HG03060 (cell line): ENCODE data around the gene KAT6B.

Experiments used
- ATAC-seq: cut with Tn5 transposase; IDR thresholded peaks from one replicate; pipeline ENCODE4 v1.9.1; 2021; ENCODE audit warnings: low read depth, moderate number of reproducible peaks; ENCODE audit not compliant: unreplicated experiment

The KAT6B gene

GRCh38 chr10:75007646-75008045 is 181.2 kb downstream of the KAT6B start:
- no peak for ATAC-seq

DNA sequence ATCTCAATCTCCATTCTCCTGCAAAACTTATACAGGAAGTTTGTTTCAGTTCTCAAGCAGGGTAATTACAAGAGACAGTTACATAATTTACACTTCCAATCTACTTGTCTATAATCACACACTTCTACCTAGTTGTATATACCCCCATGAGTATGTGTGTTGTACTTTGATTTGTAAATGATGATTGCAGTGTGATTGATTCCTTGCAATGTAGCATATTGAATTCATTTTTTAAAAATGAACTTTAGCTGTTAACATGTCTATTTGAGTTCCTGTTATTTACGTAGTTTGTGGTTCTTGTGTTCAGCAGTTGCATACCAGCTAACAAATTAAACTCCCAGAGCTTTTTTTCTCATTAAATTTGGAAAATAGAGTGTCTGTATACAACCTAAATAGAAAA is 182.6 kb downstream of the KAT6B start:
- ATAC-seq: no peak

- ATAC-seq: no peak
Measured at GRCh38 chr10:75009426-75009825, 183.0 kb downstream of the KAT6B start.

DNA sequence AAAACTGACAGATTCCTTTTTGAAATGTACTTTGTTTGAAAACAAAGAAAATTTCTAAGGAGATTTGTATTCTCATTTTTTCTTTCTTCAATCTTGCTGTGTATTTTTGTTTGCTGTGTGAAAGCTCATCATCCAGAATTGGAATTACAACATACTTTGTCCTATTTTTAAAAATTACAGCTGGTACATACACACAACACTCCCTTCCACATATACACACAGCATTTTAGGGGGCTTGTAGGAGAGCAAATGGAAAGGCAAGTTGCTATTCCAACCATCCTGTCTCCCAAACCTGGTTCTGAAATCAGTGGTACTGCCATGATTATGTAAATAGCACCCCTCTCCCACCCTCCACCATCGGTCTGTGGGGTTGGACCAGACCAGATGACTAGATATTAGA is 184.0 kb downstream of the KAT6B start:
- ATAC-seq: no peak

GRCh38 chr10:75011221-75011620 is 184.8 kb downstream of the KAT6B start:
- no peak for ATAC-seq

- ATAC-seq: no peak
Measured at GRCh38 chr10:75012471-75012870, 186.1 kb downstream of the KAT6B start.

DNA sequence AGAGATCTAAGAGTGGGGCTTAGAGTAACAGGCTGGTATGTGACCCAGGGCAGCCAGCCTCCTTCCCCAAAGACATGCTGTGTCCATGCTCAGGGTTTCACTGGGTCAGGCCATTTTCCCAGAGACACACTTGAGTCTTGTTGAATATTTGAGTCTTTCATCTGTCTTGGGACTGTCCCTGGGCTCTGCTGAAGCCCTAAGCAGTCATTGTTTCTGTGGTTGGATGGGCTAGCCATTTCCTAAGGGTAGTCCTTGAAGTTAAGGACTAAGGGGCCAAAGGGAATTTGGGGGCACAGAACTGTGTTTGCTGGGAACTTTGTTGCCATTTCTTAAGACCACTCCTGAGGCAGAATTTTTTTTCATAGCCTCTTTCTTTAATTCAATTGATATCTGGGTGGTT is 186.6 kb downstream of the KAT6B start:
- ATAC-seq: no peak

GRCh38 chr10:75013522-75013921 is 187.1 kb downstream of the KAT6B start:
- ATAC-seq: no peak

GRCh38 chr10:75014516-75015230 is 188.3 kb downstream of the KAT6B start:
- no peak for ATAC-seq

DNA sequence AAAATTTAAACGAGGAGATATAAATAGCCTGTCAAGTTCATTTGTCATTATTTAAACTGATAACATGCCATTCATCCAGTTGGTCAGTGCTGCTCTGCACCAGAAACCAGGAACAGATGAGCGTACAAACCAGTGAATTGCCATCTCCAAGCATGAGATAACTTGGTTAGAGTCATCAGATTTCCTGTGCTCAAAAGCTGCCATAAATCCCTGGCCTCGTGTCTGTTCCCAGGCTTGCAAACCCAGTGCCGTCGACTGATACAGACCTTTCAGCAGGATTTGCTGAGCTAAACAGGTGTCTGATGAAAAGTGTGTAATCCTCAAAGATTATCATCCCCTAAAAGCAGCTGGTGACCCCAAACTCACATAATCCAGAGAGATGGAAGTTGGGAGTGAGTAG is 189.0 kb downstream of the KAT6B start:
- ATAC-seq: no peak

DNA sequence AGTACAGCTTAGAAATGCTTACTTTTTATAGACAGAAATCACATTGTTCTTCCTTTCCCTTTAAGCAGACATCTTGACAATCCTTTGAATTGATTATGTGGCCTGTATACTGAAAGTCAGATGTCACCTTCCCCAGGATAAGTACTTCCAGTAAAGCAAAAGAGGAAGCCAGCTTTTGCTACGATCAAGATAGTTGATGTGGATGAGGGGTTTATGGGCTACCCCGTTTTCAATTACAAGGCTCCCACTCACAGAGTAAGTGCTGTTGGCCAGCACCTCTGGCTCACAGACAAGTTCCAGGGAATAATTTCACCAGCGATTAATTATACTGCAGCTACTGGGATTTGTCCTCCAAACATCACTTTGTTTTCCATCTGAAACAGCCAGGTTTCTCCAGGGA is 189.9 kb downstream of the KAT6B start:
- no peak for ATAC-seq

DNA sequence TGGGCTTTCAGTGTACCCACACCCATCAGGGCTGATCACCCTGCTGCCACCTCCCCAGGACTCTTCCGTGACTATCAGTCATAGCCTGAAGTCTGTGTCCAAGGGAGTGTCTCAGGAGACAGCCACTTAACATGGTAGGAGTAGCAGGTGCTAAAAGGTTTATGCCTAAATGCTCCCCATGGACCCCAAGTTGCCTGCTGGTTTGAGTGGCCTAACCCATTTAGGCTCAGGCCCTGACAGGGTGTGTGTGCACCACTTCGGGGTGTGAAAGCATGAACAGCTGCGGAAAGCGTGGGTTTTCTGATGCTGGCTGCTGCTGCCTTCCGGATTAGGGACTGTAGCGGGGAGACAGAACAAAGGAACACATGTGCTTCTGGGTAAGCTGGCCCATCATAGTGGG is 191.9 kb downstream of the KAT6B start:
- ATAC-seq: no peak

DNA sequence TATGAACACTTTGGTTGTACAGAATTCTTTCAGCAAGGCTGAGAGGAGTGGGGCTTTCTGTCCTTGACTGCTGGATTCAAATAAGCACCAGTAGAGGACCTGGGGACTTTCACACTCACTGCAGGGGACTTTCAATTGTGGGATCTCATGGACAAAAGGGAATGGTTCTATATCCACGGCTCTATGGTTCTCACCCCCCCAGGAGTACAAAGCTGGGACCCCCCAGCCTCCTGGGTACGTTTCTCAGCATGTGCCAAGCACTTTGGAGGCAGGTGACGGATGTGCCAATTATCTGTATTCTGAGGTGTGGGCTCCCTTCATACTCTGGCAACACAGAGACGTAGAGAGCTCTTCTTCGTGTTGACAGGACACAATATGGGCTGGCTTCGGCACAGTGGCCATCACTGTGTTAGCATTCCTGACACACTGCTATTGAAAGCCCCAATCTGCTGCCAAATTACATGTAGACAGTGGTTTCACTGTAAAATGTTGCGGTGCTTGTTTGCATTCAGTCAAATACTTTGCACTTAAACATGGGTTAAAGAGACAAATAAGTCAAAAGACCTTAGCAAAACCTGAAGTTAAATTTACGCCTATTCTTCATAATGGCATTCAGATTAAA is 192.4 kb downstream of the KAT6B start:
- ATAC-seq: no peak

DNA sequence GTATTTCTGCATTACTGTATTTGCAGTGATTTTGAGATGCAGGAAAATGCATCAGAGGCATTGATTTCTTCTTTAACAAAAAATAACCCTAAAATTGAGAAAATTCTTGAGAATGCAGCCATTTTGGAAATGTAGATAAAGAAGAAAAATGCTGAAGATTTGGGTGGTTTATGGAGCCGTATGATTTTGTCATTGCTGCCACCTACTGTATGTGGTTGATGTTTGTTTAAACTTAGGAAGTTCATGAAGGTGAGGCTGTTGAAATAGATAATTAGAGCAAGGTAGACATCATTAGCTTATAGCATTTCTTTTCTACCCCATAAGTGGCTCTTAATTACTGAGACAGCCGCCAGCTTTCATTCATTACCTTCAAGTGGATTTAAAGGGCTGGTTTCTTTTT is 193.0 kb downstream of the KAT6B start:
- ATAC-seq: no peak

DNA sequence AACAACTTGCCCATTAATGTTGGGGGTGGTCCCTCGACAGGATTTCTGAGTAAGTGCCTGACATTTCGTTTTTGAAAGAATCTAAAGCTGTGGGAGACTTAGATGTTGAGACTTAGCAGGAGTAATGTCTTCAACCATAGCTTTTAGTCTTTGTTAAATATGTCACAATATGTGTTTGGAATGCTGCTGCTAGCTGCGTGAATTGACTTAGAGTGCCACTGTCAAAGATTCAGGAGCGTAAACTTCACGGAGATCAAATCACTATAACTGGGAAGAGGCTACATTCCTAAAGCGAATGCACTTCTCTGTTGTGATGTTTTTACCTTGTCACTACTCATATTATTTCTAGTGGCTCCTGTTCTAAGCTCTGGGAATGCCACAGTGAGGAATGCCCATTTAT is 193.8 kb downstream of the KAT6B start:
- no peak for ATAC-seq

GRCh38 chr10:75021379-75022249 is 195.2 kb downstream of the KAT6B start:
- no peak for ATAC-seq

- ATAC-seq: no peak
Measured at GRCh38 chr10:75023074-75023473, 196.7 kb downstream of the KAT6B start.

DNA sequence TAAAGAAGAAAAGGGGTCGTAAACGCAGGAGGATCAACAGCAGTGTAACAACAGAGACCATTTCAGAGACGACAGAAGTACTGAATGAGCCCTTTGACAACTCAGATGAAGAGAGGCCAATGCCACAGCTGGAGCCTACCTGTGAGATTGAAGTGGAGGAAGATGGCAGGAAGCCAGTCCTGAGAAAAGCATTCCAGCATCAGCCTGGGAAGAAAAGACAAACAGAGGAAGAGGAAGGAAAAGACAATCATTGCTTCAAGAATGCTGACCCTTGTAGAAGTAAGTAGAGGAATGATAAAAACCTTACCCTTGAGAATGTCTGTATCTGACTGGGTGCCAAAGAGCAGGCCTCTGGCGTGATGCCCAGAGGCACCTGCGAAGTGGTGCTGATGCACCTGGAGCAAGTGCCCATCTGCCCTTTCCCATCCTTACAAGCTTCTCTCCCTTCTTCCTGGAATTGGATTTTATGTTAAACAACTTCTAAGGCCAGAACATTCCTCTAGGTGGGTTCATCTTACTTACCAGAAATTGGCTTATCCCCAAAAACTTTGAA is 198.6 kb downstream of the KAT6B start:
- no peak for ATAC-seq

DNA sequence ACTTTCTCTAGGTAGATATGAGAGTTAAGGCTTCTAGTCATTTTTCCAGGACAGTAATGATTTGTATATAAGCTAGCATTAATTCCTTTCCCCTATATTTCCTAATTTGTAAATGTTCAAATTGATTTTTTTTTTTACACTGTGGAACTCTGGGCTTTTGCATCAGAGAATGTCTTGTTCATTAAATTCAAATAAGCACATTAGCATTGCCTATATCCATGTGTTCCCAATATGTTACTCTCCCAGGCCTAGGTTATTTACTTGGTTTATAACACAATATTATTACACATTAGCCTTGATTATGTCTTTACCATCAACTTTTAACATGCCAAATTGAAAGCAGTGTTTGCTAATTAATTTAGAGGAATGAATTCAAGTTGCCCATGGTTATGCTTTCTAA is 201.6 kb downstream of the KAT6B start:
- no peak for ATAC-seq

DNA sequence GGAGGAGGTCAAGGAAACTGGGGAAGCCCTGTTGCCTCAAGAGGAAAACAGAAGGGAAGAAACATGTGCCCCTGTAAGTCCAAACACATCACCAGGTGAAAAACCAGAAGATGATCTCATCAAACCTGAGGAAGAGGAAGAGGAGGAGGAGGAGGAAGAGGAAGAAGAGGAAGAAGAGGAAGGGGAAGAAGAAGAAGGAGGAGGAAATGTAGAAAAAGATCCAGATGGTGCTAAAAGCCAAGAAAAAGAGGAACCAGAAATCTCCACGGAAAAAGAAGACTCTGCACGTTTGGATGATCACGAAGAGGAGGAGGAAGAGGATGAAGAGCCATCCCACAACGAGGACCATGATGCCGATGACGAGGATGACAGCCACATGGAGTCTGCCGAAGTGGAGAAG is 202.3 kb downstream of the KAT6B start:
- no peak for ATAC-seq

- ATAC-seq: no peak
Measured at GRCh38 chr10:75029420-75029819, 203.0 kb downstream of the KAT6B start.
